Gastroesophageal sphincter (tissue), 4 donors: ENCODE results near the gene GHRL. TPM values are rescaled to one million over a fixed set of nuclear protein-coding genes. Genes with fewer than 3 reads are reported as not detected.

Source experiments
- ATAC-seq: fragments of 150-250 bp; one replicate; pipeline ENCODE4 v1.9.1; 2016; ENCODE audit warnings: mild to moderate bottlenecking, moderate library complexity
- H3K27ac ChIP-seq, 4 donors: fragments of 200-600 bp; sonication (generic) in 3 of 4; 1 replicate in 3 of 4; 2 replicates in 1 of 4; pipeline ENCODE4 v1.5.1; 2016 to 2019
- H3K27me3 ChIP-seq: fragments of 200-600 bp; sonication (generic); one replicate; pipeline ENCODE4 v1.5.1; 2019
- H3K36me3 ChIP-seq, 2 donors: fragments of 200-600 bp; sonication (generic); one replicate each; pipeline ENCODE4 v1.5.1; 2019; ENCODE audit warnings: control low read depth in 1 of 2
- H3K4me1 ChIP-seq, 3 donors: fragments of 200-600 bp; sonication (generic); 1 replicate in 2 of 3; 2 replicates in 1 of 3; pipeline ENCODE4 v1.5.1; 2016 to 2019; ENCODE audit warnings: control low read depth in 2 of 3
- H3K4me3 ChIP-seq, 2 donors: fragments of 200-600 bp; sonication (generic); one replicate each; pipeline ENCODE4 v1.5.1; 2019; ENCODE audit warnings: mild to moderate bottlenecking in 1 of 2, moderate library complexity in 1 of 2
- H3K9me3 ChIP-seq, 3 donors: fragments of 200-600 bp; sonication (generic); one replicate each; pipeline ENCODE4 v1.5.1; 2017 to 2019; ENCODE audit warnings: control low read depth in 2 of 3
- CTCF ChIP-seq, 4 experiments: fragments of 200-600 bp in 2 of 4; fragments of 450-650 bp in 2 of 4; sonication (generic) in 1 of 4; IDR thresholded peaks; one replicate each; pipeline ENCODE4 v1.5.1; 2017 to 2019; ENCODE audit warnings: antibody characterized with exemption in 4 of 4, mild to moderate bottlenecking in 2 of 4, moderate library complexity in 2 of 4
- EP300 ChIP-seq: sonication (generic); formaldehyde crosslinking; IDR thresholded peaks from one replicate; pipeline ENCODE4 v1.6.1; 2017; ENCODE audit warnings: antibody characterized with exemption, mild to moderate bottlenecking
- POLR2A ChIP-seq, 2 donors: fragments of 450-650 bp; IDR thresholded peaks; one replicate each; pipeline ENCODE4 v1.6.1; 2017; ENCODE audit warnings: antibody characterized with exemption in 2 of 2, mild to moderate bottlenecking in 2 of 2, moderate library complexity in 1 of 2
- POLR2AphosphoS5 ChIP-seq: sonication (generic); formaldehyde crosslinking; IDR thresholded peaks from one replicate; pipeline ENCODE4 v1.6.1; 2017; ENCODE audit warnings: antibody characterized with exemption
- WGBS, 2 donors: methylation state at CpG; one replicate each; pipeline ENCODE4 v1.1.5; 2018; ENCODE audit warnings: low coverage in 1 of 2; 5-methylcytosine and 5-hydroxymethylcytosine counted together
- total RNA-seq, 4 donors: library from RNA; depleted of rRNA; stranded (reverse); fragments of >200 nt; gene quantifications; one replicate each; pipeline ENCODE4 v1.1.0, GENCODE V29; 2016

GHRL gene
- total RNA-seq, 4 donors from 2014 or later: 0.47 to 3.2 TPM; not detected in 2

DNA sequence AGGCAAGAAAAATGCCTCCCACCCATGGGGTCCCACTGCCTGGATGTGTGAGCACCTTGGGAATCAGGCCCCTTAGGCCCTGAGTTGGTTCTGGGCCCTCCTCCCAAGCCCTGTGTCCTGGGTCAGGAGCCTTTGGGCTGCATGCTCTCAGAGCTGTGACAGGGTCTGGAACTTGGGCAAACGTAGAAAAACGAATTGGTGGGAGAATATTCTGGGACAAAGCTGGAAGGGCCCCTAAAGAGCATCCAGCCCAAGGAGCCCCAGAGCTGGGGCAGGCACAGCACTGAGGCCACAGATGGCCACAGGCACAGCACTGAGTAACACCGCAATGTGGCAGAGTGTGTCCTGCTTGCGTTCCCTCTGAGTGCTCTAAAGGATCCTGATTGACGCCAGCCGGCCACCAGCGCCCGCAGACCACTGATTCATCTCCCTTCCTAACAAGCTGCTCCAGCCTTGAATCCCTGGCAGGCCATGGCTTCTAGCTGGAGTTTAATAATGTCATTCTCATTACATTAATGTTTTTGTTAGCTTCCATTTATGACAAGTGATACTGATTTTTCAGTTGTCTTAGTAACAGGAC is 46.7 kb upstream of the GHRL start:
- no peak for ATAC-seq

GRCh38 chr3:10338591-10339353 is 46.0 kb upstream of the GHRL start:
- no peak overlapping the region for H3K27ac ChIP-seq
- ATAC-seq: no peak
- TF ChIP-seq EP300 (no peak), POLR2AphosphoS5 (no peak), CTCF (IDR thresholded peaks at IDR 0.05) (no peak), POLR2A (IDR thresholded peaks at IDR 0.05) (no peak)
- no peaks in the 10 kb centered on the region for H3K4me1 ChIP-seq
- H3K27me3 ChIP-seq: peaks cover 25% of the 10 kb centered on the region
- no peak overlapping the region for H3K4me3 ChIP-seq
- no peaks in the 10 kb centered on the region for H3K36me3 ChIP-seq
- WGBS, 2 donors: 62 to 67% methylated on average over 7 to 11 of the region's 12 CpGs
- no peaks in the 10 kb centered on the region for H3K9me3 ChIP-seq

More for the DNA sequence above, 46.7 kb upstream of the GHRL start:
- H3K4me3 ChIP-seq: no peak overlapping the region
- H3K36me3 ChIP-seq: no peaks in the 10 kb centered on the region
- no peaks in the 10 kb centered on the region for H3K9me3 ChIP-seq
- peaks cover 32% of the 10 kb centered on the region for H3K27me3 ChIP-seq
- no peaks in the 10 kb centered on the region for H3K4me1 ChIP-seq
- TF ChIP-seq CTCF (IDR thresholded peaks at IDR 0.05) (no peak), POLR2AphosphoS5 (no peak), EP300 (no peak), POLR2A (IDR thresholded peaks at IDR 0.05) (no peak)
- 70 to 82% methylated on average over 6 of the region's 8 CpGs for WGBS, 2 donors
- H3K27ac ChIP-seq: no peak overlapping the region

DNA sequence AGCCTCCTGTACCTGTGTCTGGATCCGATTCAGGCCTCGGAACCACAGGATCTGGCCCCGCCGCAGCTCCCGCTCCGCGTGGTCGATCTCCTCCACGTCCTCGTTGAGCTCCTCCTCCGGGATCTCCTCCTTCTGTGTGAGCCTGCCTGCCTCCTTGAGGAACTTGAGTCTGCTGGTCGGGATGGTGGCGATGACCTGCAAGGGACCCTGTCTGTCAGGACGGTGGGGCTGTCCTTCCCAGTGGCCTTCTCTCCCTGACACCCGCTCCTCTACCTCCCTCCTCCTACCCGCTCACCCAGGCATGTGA is 45.4 kb upstream of the GHRL start:
- 58 to 79% methylated on average over 5 to 10 of the region's 16 CpGs for WGBS, 2 donors
- no peak for ATAC-seq
- Histone ChIP-seq H3K9me3 (no peaks in the 10 kb centered on the region), H3K4me1 (no peaks in the 10 kb centered on the region), H3K4me3 (no peak overlapping the region), H3K27me3 (peaks cover 21% of the 10 kb centered on the region), H3K27ac (no peak overlapping the region), H3K36me3 (no peaks in the 10 kb centered on the region)
- TF ChIP-seq POLR2AphosphoS5: no peak
- TF ChIP-seq POLR2A (IDR thresholded peaks at IDR 0.05): no peak
- TF ChIP-seq EP300: no peak
- no peak for TF ChIP-seq CTCF (IDR thresholded peaks at IDR 0.05)

DNA sequence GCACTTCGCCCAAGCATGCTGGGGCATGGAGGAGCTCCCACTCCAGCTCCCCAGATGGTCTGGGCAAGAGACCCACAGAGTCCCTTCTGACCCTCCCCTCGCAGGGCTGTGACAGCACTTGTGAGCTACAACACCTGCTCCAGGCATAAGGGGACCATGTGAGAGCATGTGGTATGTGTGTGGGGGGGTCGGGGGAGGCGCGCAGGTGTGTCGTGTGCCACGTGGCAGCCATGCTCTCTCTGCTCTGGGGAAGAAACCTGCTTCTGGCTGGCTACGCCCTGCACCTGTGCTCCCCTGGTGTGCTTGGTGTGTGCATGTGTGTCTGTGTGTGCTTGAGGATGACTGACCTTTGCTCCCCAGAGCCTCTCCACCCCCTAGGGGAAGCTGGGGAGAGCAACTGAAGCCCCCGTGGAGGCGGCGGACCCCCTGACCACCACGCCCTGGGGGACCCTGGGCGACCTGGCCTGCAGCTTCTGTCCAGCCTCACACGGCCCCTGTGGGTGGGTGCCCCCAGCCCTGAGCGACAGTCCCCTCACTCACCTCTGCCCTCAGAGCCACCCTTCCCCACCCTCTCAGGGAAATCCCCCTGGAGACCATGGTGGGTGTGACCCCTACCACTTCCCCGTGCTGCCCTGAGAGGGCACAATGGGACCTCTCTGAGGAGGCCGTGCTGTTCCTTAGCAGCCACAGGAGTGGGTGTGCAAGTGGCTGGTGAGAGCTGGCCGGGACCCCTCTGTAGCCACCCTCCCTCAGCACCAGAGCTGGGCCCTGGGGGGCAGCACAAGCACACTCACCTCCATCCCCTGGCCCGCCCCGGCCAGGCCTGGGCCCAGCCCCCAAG is 44.8 kb upstream of the GHRL start:
- H3K9me3 ChIP-seq: no peaks in the 10 kb centered on the region
- H3K27me3 ChIP-seq: peaks cover 16% of the 10 kb centered on the region
- H3K27ac ChIP-seq: no peak overlapping the region
- H3K36me3 ChIP-seq: no peaks in the 10 kb centered on the region
- 40 to 89% methylated on average over 1 to 4 of the region's 20 CpGs for WGBS, 2 donors
- ATAC-seq: no peak
- TF ChIP-seq CTCF (IDR thresholded peaks at IDR 0.05) (no peak), POLR2AphosphoS5 (no peak), EP300 (no peak), POLR2A (IDR thresholded peaks at IDR 0.05) (no peak)
- H3K4me1 ChIP-seq: no peaks in the 10 kb centered on the region
- H3K4me3 ChIP-seq: no peak overlapping the region
